ENCODE results near the gene EIF6.
"Not testable (repeated sequence)": the region's sequence is repeated elsewhere in the genome, so short reads cannot be mapped to it uniquely, and the experiment has no call there.

Gene EIF6

GRCh38 chr20:35277531-35278395 lies 6.8 kb downstream of the EIF6 start, which contains the start of gene MMP24OS:
MMP24OS (minus strand) TSS chr20:35278122; CDS start chr20:35277929, 193 bp downstream.
- peak; percentile 80 for DNase-seq (ENCODE audit: low read depth)

DNA sequence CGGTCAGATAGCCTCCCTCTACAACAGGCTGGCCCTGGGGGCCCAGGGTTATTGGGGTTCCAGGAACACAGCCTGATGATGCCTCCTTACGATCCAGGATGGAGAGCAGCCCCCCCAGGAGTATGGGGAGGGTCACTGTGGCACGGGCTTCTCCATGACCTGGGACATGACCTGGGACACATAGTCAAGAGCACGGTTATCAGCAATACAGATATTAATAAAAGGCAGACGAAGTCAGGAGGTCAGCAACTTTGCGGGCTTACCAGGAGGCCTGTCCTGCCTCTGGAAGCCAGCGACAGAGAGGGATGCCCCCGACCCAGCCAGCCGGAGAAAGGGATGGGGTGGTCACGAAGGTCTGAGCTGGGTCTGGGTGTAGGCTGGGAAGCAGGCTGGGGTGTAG lies 7.4 kb downstream of the EIF6 start:
- DNase-seq (ENCODE audit: low read depth): no peak

GRCh38 chr20:35276408-35276807 lies 8.2 kb downstream of the EIF6 start:
- DNase-seq (ENCODE audit: low read depth): no peak

GRCh38 chr20:35275741-35276251 lies 8.8 kb downstream of the EIF6 start:
- no peak for DNase-seq (ENCODE audit: low read depth)

GRCh38 chr20:35274172-35275092 lies 10.1 kb downstream of the EIF6 start:
- DNase-seq (ENCODE audit: low read depth): no peak

DNA sequence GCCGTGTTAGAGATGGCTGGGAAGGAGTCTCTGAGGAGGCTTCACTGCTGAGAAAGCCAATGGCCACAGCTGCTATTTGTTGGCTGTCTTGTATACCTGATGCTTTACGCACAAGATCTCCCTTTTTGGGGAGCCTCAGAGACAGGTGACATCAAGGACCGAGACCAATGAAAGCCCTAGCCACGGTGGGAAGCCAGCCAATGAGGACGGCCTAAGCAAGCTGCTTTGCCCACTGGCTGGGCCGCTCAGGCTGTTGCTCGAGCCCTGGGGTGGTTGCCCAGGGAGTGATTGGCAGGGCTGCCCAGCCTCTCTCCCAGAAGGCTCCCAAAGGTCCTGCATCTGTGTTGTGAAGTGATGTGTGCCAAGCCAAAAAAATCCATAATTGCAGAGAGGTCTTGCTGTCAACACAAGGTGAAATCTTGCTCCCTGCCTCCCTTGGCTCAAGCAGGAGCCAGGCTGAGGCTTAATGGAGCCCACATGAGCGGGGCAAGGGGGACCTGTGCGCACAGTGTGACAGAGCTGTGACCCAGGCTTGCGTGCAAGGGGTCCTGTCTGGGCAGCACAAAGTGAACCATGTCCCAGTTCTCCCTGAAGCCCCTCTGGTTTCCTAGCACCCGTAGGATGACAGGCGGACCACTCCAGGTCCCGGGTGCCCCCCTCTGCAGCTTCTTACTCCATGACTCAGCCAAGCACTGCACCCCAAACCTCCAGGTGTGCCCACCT lies 11.0 kb downstream of the EIF6 start:
- DNase-seq (ENCODE audit: low read depth): no peak

DNA sequence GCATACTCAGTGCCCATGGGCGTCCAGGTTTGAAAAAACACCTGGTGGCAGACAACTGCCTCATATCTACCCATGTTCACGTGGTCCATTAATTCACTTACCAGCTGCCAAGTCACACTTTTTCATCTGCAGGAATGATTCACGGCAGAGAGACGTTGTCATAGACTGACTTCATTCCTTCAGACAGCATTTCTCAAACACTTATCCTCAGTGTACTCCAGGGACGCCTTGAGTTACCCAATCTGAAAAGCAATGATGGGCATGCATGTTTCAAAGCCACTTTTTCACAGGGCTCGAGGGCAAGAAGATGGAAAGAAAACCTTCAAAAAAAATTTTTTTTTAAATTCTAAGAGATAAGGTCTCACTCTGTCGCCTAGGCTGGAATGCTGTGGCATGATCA lies 12.7 kb downstream of the EIF6 start:
- DNase-seq (ENCODE audit: low read depth): peak; percentile 79

GRCh38 chr20:35271073-35271882 lies 13.3 kb downstream of the EIF6 start:
- DNase-seq (ENCODE audit: low read depth): no peak

DNA sequence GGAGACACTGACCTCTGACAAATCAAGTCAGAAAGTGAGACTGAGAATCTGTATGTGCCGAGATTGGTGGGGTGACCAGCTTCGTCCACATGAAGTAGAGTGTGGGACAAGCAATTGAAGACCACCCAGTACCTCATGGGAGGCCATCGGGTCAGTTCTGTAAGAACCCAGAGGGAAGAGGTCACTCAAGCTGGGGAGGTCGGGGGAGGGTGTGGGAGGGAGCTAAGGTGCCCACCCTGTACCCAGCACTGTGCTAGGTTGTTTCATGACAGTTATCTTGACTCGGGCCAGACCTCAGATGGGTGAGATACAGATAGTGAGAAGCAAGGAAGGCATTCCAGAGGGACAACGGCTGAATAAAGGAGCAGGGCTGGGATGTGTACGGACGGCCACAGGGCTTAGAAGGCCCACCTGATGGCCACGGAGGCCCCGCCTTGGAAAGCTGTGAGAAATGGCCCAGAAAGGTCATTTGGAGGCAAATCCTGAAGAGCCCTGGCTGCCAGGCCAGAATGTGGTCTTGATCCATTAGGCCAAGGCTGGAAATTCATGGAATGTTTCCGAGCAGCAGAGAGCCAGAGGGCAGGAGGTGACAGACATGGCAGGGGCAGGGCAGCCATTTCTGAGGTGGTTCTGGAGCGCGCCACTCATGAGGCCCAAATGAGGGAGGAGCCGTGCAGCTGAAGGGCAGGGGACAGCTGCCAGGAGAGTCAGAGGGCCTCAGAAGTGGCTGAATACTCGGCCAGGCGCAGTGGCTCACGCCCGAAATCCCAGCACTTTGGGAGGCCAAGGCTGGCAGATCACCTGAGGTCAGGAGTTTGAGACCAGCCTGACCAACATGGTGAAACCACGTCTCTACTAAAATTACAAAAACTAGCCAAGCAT lies 14.3 kb downstream of the EIF6 start:
- no peak for DNase-seq (ENCODE audit: low read depth)

GRCh38 chr20:35269055-35269781 lies 15.4 kb downstream of the EIF6 start:
- peak; percentile 55 for DNase-seq (ENCODE audit: low read depth)

- no peak for DNase-seq (ENCODE audit: low read depth)
Measured at GRCh38 chr20:35267092-35267491, 17.5 kb downstream of the EIF6 start.

DNA sequence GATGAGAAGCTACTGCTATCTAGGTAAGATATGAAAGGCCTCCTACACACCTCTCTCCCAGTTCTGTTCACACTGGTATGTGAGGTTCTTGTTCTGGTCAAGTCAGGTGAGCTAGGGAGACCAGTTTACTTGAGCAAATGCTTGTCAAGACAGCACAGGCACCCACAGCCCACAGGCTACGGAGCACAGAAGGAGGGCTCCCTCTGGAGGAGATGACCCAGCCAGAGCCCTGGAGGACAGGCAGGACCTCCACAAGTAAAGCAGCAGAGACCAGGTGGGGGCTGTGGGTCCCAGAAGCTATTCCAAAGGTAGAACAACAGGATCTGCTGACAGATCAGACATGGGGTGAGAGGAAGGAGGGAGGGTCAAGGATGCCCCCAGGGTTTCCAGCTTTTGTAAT lies 19.8 kb downstream of the EIF6 start:
- DNase-seq (ENCODE audit: low read depth): peak; percentile 58

DNA sequence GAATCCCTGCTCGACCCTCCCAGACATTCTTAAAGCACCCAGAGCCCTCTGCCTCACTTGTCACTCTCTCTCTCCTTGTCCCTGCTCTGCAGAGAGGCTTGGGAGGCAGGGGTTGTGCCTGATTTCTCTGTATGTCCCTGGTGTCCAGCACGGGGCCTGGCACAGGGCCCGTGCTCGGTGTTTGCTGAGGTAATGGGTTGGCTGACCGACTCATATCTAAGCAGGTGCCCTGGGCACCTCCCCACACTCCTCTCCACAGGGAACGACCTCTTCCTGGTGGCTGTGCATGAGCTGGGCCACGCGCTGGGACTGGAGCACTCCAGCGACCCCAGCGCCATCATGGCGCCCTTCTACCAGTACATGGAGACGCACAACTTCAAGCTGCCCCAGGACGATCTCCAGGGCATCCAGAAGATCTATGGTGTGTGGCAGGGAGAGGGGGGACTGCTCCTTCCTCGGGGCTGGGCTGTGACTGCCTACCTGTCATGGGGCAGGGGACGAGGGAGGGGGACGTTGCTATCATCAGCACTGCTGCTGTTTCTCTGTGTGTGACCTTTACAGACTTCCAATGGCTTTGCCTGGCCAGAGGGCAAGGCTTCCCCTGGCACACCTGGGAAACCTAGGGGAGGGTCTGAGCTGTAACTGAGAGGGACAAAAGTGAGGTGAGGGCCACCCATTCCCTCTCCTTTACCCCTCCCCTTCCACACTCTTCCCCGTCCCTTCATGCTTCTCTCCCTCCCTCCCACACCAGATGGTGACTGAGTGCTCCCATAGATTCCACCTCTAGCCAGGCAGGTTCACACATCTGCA lies 20.8 kb downstream of the EIF6 start:
- DNase-seq (ENCODE audit: low read depth): no peak

DNA sequence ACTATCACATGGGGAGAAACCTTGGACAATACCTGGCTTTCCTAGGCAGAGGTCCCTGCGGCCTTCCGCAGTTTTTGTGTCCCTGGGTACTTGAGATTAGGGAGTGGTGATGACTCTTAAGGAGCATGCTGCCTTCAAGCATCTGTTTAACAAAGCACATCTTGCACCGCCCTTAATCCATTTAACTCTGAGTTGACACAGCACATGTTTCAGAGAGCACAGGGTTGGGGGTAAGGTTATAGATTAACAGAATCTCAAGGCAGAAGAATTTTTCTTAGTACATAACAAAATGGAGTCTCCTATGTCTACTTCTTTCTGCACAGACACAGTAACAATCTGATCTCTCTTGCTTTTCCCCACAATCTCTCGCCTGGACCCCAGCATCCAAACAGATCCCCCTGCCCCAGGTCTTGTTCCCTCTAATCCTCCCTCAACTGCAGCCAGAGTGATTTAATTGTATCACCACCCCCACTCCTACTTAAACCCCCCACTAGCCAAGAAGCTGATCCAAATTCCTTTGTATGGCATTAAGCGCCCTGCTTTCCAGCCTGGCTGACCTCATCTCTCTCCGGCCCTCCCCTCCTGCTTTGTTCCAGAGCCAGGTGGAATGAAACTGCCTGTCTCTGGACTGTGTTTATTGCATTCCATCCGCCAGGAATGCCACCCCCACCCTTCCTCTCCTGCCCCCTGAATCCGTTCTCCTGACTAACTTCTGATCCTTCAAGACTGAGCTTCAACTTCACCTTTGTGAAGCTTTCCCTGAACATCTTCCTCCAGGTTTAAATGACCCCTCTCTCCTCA lies 21.6 kb downstream of the EIF6 start:
- DNase-seq (ENCODE audit: low read depth): peak; percentile 89

- not testable (repeated sequence) for DNase-seq (ENCODE audit: low read depth)
Measured at GRCh38 chr20:35262321-35262720, 22.3 kb downstream of the EIF6 start.

DNA sequence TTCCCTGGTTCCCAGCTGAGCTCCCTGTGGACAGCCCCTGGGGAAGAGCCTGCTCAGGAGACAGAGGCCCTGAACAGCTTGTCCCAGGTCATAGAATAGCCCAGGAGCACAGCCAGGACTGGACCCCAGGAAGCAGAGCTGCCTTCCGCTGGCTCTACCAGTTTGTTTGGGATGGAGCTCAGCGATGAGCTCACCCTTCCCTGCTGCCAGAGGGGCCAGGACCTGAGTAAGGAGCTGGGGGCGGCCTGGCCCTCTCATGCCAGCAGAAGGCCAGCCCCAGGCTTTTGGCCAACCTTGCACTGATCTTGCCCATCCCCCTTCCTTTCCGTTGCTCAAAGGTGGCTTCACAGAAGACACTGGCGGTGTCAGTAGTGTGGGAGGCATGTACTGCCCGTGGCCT lies 24.1 kb downstream of the EIF6 start:
- no peak for DNase-seq (ENCODE audit: low read depth)

GRCh38 chr20:35257175-35257909 lies 27.2 kb downstream of the EIF6 start:
- no peak for DNase-seq (ENCODE audit: low read depth)

Measured in amniotic epithelial cell (primary cell).